Neural cell (in vitro differentiated cells): ENCODE measurements around the gene TIMP4. TPM values are rescaled to one million over a fixed set of nuclear protein-coding genes. Genes with fewer than 3 reads are reported as not detected.

Experiments used
- H2AFZ ChIP-seq: fragments of 200-600, 300-800 bp; sonication (generic), shearing (Covaris generic); 2 replicates; pipeline ENCODE4 v1.6.0; 2014; ENCODE audit warnings: low read depth, mild to moderate bottlenecking, antibody characterized with exemption, low read length, moderate library complexity
- H3F3A ChIP-seq: fragments of 200-600 bp; shearing (Covaris generic); 2 replicates; pipeline ENCODE4 v1.6.1; 2016; ENCODE audit warnings: mild to moderate bottlenecking, moderate library complexity, mixed read lengths, antibody characterized with exemption, low read length; ENCODE audit not compliant: insufficient read depth, poor library complexity, severe bottlenecking
- H3K27ac ChIP-seq: fragments of 200-600, 300-800 bp; sonication (generic), shearing (Covaris generic); 2 replicates; pipeline ENCODE4 v1.5.1; 2014; ENCODE audit warnings: mild to moderate bottlenecking, low read length, moderate library complexity
- H3K27me3 ChIP-seq: fragments of 300-800, 200-600 bp; sonication (generic), shearing (Covaris generic); 2 replicates; pipeline ENCODE4 v1.6.0; 2014; ENCODE audit warnings: mild to moderate bottlenecking, low read depth, low read length, moderate library complexity; ENCODE audit not compliant: insufficient read depth
- H3K36me3 ChIP-seq: fragments of 300-800, 200-600 bp; sonication (generic), shearing (Covaris generic); 2 replicates; pipeline ENCODE4 v1.5.1; 2014; ENCODE audit warnings: mild to moderate bottlenecking, antibody characterized with exemption, low read length, moderate library complexity; ENCODE audit not compliant: insufficient read depth
- H3K4me2 ChIP-seq: fragments of 300-800, 200-600 bp; sonication (generic), shearing (Covaris generic); 2 replicates; pipeline ENCODE4 v1.6.0; 2014; ENCODE audit warnings: mild to moderate bottlenecking, low read length
- H3K4me3 ChIP-seq: fragments of 300-800, 200-600 bp; sonication (generic), shearing (Covaris generic); 2 replicates; pipeline ENCODE4 v1.5.1; 2014; ENCODE audit warnings: mild to moderate bottlenecking, low read length, moderate library complexity
- H3K79me2 ChIP-seq: fragments of 200-600 bp; shearing (Covaris generic); replicated peaks from 2 replicates; pipeline ENCODE4 v1.6.0; 2014; ENCODE audit warnings: mild to moderate bottlenecking, low read length, moderate library complexity; ENCODE audit not compliant: insufficient read depth
- H3K9ac ChIP-seq: fragments of 300-800, 200-600 bp; sonication (generic), shearing (Covaris generic); 2 replicates; pipeline ENCODE4 v1.6.1; 2016; ENCODE audit warnings: mild to moderate bottlenecking, low read length, mixed read lengths
- H3K9me2 ChIP-seq: fragments of 200-600 bp; shearing (Covaris generic); 2 replicates; pipeline ENCODE4 v1.6.1; 2016; ENCODE audit warnings: mild to moderate bottlenecking, low read length, mixed read lengths; ENCODE audit not compliant: insufficient read depth
- H3K9me3 ChIP-seq: fragments of 200-600, 300-800 bp; sonication (generic), shearing (Covaris generic); 2 replicates; pipeline ENCODE4 v1.6.1; 2016; ENCODE audit warnings: mild to moderate bottlenecking, mixed run types, low read length, moderate library complexity, mixed read lengths
- H4K20me1 ChIP-seq: fragments of 200-600 bp; shearing (Covaris generic); 2 replicates; pipeline ENCODE4 v1.6.1; 2016; ENCODE audit warnings: mild to moderate bottlenecking, mixed run types; ENCODE audit not compliant: insufficient read depth
- EP300 ChIP-seq: fragments of 450-650 bp; conservative IDR thresholded peaks from 2 replicates; pipeline ENCODE4 v1.6.1; 2014; ENCODE audit warnings: antibody characterized with exemption, mild to moderate bottlenecking, moderate library complexity; ENCODE audit not compliant: poor library complexity, severe bottlenecking
- EZH2 ChIP-seq: fragments of 200-600, 300-800 bp; shearing (Covaris generic), sonication (generic); IDR thresholded peaks from 2 replicates; pipeline ENCODE4 v1.6.1; 2014; ENCODE audit warnings: antibody characterized with exemption, low read length, borderline replicate concordance, mild to moderate bottlenecking; ENCODE audit not compliant: insufficient read depth, poor library complexity, severe bottlenecking
- MXI1 ChIP-seq: fragments of 450-650 bp; conservative IDR thresholded peaks from 2 replicates; pipeline ENCODE4 v1.6.1; 2014; ENCODE audit warnings: antibody characterized with exemption, mild to moderate bottlenecking; ENCODE audit not compliant: poor library complexity, severe bottlenecking
- POLR2AphosphoS5 ChIP-seq: IDR thresholded peaks from 2 replicates; pipeline ENCODE4 v1.6.1; 2012
- RAD21 ChIP-seq: fragments of 450-650 bp; conservative IDR thresholded peaks from 2 replicates; pipeline ENCODE4 v1.6.1; 2014; ENCODE audit warnings: antibody characterized with exemption, mild to moderate bottlenecking, moderate library complexity
- REST ChIP-seq: IDR thresholded peaks from 2 replicates; pipeline ENCODE4 v1.6.1; 2012; ENCODE audit warnings: borderline replicate concordance
- SMC3 ChIP-seq: fragments of 450-650 bp; conservative IDR thresholded peaks from 2 replicates; pipeline ENCODE4 v1.6.1; 2014; ENCODE audit warnings: antibody characterized with exemption, mild to moderate bottlenecking, moderate library complexity; ENCODE audit not compliant: poor library complexity
- TAF1 ChIP-seq: IDR thresholded peaks from 2 replicates; pipeline ENCODE4 v1.6.1; 2012; ENCODE audit warnings: low read depth
- polyA plus RNA-seq: library from polyadenylated mRNA; depleted of rRNA; stranded (reverse); fragments of >200 nt; gene quantifications from 2 replicates; pipeline ENCODE4 v1.2.3, GENCODE V29; 2014
- TF ChIP-seq, protein P1 (sequence below): fragments of 450-650 bp; IDR thresholded peaks from 2 replicates; pipeline ENCODE4 v1.5.1; 2014; ENCODE audit warnings: antibody characterized with exemption, mild to moderate bottlenecking, moderate library complexity; ENCODE audit not compliant: poor library complexity, severe bottlenecking

TIMP4 gene
- polyA plus RNA-seq, 1 donor from 2014 or later = not detected

- Histone ChIP-seq H2AFZ (no peak overlapping the region), H3K9ac (no peak overlapping the region), H4K20me1 (no peaks in the 10 kb centered on the region), H3K4me2 (no peak overlapping the region), H3K36me3 (no peaks in the 10 kb centered on the region), H3K27ac (no peak overlapping the region), H3K9me3 (no peaks in the 10 kb centered on the region), H3F3A (no peaks in the 10 kb centered on the region), H3K4me3 (no peak overlapping the region), H3K9me2 (no peaks in the 10 kb centered on the region), H3K79me2 (no peaks in the 10 kb centered on the region), H3K27me3 (no peaks in the 10 kb centered on the region)
- TF ChIP-seq TAF1 (no peak), POLR2AphosphoS5 (no peak), EP300 (no peak), EZH2 (no peak), MXI1 (no peak), SMC3 (no peak), REST (no peak), RAD21 (no peak)
- TF ChIP-seq, protein P1, sequence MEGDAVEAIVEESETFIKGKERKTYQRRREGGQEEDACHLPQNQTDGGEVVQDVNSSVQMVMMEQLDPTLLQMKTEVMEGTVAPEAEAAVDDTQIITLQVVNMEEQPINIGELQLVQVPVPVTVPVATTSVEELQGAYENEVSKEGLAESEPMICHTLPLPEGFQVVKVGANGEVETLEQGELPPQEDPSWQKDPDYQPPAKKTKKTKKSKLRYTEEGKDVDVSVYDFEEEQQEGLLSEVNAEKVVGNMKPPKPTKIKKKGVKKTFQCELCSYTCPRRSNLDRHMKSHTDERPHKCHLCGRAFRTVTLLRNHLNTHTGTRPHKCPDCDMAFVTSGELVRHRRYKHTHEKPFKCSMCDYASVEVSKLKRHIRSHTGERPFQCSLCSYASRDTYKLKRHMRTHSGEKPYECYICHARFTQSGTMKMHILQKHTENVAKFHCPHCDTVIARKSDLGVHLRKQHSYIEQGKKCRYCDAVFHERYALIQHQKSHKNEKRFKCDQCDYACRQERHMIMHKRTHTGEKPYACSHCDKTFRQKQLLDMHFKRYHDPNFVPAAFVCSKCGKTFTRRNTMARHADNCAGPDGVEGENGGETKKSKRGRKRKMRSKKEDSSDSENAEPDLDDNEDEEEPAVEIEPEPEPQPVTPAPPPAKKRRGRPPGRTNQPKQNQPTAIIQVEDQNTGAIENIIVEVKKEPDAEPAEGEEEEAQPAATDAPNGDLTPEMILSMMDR = no peak
Observed at GRCh38 chr3:12177126-12177525, 18.4 kb upstream of the TIMP4 start.

DNA sequence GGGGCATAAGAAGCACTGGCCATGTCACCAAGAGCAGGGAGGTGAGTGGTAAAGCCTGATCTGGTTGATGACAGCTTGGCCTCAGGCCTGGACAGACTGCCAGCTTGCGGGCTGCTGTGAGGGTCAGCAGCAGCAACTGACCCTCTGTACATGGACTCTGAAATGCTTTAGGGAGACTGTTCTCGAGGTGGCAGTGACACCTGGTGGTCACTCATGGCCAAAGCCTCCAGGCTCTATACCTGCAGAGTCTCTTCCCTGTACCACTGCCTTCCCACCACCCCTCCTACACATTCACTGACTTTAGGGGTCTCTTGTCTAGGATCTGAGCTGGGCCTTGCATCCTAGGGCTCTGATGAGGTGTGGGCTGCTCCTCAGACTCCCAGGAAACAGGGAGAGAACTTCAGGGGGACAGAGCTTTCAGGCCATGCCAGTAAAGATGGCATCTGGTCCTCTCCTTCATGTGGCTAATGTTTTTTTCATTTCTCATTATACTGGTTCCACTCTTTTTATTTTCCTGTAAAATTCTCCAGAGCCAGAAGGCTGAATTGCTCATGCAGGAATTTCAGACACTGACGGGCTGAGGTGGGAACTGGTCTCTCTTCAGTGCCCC, 17.2 kb upstream of the TIMP4 start:
- Histone ChIP-seq H3K27ac (no peak overlapping the region), H3K36me3 (no peaks in the 10 kb centered on the region), H3K27me3 (no peaks in the 10 kb centered on the region), H3K79me2 (no peaks in the 10 kb centered on the region), H3K9ac (no peak overlapping the region), H3K4me2 (no peak overlapping the region), H3K9me3 (no peaks in the 10 kb centered on the region), H2AFZ (no peak overlapping the region), H3F3A (no peaks in the 10 kb centered on the region), H3K9me2 (no peaks in the 10 kb centered on the region), H3K4me3 (no peak overlapping the region), H4K20me1 (no peaks in the 10 kb centered on the region)
- TF ChIP-seq TAF1 (no peak), MXI1 (no peak), RAD21 (peak; percentile 78), SMC3 (peak; percentile 82), EP300 (no peak)
- TF ChIP-seq, protein P1 = peak; percentile 74
